Umbilical cord (tissue), 2 donors: ENCODE results near the gene NCAM1. TPM values are rescaled to one million over a fixed set of nuclear protein-coding genes. Genes with fewer than 3 reads are reported as not detected.

ENCODE experiments used
- DNase-seq: peaks from one replicate; pipeline ENCODE4 v3.0.0-alpha.2; 2015; ENCODE audit warnings: low spot score
- total RNA-seq: library from RNA; depleted of rRNA; stranded (reverse); fragments of >200 nt; gene quantifications from one replicate; pipeline ENCODE4 v1.2.3, GENCODE V29; 2014; ENCODE audit warnings: low replicate concordance; ENCODE audit not compliant: insufficient read depth

NCAM1 gene
- total RNA-seq, 1 donor from 2014 or later: 3.4 TPM

DNA sequence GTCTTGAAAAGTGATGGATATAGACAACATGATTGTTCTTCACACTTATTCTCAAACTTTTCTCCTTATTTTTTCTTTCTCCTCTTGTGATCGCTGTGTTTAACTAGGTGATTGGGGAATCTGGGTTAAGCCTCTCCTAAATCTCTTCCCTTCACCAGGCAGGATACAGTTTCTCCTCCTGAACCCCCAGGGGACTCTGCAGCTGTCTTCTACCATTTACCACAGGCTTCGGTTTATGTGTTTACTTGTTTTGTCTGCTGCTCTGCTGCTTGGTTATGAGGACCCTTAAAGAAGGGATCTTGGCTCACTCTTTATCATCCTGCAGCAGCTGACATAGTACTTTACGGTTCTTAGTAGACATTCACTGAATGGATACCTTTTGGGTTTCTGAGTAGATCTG is 124.2 kb downstream of the NCAM1 start:
- no peak for DNase-seq

DNA sequence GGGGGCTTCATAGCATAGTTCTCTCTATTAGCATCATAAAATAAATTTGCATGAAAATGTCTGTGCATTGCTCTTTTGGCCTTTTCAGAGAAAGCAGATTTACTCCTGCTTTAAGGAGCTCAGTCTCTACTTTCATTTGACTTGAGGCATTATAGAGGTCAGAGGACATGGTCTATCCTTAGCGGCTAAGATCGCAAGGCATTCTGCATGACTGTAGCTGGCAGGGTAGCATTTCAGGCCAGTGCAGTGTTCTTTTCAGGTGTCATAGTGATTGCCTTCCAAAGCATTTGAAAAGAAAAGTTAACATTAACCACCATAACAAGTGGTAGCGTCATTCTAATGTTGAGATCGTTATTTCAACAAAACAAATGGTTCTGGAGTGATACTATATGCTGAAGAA is 126.5 kb downstream of the NCAM1 start:
- no peak for DNase-seq

DNA sequence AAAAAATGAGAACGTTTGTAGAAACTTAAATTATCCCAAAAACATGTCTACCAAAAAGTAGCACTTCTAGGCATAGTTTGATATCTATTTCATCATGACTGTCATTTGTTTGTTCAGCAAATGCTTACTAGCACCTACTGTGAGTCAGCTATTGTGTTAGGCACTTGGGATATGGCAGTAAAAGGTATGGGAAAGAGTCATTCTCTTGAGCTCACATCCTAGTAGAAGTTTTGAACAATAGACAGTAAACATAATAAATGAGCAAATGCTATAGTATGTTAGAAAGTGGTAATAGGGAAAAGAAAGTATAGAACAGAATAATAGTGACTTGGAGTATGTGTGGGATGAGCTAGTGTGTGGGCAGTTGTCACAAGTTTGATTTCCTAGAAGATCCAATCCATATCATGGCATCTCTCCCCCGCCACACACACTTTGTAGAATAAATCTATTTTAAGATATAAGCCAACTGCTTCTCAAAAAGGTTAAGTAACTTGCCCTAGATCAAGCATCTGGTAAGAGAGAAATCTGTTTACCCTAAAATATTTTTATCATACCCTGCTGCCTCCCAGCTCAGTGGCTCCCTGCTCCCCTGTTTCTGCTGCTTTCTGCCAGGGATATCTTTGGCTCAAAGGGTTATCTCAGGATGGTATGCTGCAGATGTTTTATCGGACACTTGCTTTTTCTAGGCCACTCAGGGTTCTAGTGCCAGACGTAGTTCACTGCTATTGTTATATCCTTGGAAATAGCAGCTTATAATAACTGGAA is 129.7 kb downstream of the NCAM1 start:
- DNase-seq: peak; percentile 17

DNA sequence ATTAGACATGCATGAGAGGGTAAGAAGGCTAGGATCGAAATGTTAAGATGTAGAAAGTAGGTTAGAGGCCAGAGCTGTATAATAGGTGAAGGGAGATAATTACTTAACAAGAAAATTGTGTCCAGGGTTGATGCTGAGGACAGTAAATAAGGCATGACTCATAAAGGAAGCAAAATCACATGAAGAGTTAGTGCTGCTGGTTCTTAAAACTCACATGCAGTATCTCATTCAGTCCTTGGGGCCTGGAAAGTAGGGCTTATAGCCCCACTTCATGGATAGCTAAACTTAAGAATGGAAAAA is 130.2 kb downstream of the NCAM1 start:
- peak; percentile 38 for DNase-seq

DNA sequence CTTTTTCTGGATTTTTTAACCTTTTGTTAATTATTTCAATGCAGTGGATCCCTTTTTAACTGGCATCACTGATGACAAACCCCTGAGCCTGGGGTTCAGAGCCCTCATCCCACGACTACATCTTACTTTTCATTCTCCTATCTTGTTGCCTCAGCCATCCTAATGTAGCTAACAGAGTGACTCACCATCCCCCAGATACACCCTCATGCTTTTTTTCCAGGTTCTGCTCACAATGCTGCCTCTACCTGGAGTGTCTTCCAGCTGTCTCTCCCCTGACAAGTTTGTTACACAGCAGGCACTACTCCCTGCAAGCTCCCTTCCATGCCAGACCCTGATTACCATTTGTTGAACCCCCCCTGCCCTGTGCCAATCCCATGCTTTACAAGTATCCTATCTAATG is 135.4 kb downstream of the NCAM1 start:
- DNase-seq: no peak

DNA sequence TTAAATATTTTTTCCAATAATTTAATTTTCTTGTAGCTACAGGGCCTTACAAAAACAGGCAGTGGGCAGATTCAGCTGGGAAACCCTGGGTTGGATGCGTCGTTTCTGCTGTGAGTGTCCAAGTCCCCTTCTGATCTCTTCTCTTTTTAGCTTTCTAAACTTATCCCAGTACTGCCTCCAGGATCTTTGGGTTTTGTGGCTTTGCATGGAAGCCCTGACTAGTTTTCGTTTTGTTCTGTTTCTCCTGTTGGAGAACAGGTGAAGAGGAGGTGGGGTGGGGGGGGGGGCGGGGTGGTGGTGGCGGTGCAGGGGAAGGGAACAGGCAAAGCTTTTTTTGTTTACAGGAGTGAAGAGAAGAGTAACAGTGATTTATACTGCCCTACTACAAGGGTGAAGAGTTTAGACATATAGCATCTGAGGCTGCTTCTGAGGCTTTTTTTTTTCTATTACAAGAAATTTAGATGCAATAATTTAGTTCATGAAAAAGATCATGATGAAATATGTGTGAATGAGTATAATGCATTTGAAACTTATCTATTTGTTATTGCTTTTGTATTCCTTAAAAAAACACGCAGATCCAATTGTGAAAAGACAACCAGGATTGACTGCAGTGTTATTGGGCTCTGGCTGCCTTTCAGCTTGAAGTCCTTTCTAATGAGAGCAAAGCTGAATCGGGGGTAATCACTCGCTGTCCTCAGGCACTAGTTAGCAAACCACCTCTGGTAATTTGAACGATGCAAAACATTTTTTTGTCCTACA is 142.9 kb downstream of the NCAM1 start:
- no peak for DNase-seq

DNA sequence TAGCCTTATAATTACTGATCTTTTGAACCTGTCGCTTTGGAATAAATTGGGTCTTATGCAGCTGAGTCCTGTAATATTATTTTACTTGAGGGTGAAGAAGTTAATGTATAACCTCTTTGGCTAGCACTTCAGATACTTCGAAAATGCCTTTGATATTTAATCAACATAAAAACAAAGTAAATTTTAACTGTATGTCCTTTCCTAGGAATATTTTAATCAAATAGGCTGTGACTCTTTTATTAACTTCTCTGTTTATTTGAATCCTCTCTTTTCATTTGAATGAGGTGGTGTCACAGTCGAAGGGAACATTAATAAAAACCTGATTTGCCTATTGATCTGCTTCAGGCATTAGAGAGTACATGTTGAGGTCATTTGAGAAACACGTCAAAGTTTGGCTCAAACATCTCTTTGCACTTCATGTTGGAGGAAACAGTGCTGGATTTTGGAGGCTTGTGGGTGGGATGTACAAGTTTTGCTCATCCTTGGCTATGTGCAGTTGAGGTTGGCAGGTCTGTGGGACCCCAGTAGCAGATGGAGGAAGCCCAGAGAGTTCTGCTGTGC is 143.6 kb downstream of the NCAM1 start:
- no peak for DNase-seq

DNA sequence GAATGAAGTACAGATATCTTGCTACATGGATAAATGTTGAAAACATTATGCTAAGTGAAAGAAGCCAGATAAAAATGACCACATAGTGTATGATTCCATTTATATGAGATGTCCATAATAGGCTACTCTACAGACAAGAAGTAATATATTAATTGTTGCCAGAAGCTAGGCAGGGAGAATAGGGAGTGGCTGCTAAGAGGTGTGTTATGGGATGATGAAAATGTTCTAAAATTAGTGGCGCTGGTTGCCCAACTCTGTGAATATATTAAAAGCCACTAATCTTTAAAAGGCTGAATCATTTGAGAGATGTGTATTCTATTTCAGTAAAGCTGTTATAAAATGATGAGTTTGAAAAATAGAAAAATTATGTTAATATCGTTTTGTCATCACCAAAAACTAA is 144.4 kb downstream of the NCAM1 start:
- no peak for DNase-seq

DNA sequence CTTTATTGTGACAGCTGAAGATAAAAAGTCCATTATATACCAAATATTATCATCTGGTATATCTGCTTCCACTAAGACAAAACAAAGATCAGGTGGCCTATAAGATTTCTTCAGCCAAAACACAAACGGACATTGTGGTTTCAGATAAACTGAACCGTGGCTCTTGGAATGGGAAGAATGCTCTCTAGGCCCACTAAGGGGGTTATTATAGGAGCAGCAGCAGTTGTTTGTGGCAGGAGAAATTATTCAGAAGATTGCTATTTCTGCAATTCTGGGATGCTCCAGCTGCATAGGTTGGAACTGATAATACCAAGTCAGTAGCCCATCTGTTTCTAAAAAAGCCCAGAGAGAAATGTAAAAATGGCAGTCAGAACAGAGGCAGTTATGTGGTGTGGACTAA is 145.3 kb downstream of the NCAM1 start:
- DNase-seq: no peak

DNA sequence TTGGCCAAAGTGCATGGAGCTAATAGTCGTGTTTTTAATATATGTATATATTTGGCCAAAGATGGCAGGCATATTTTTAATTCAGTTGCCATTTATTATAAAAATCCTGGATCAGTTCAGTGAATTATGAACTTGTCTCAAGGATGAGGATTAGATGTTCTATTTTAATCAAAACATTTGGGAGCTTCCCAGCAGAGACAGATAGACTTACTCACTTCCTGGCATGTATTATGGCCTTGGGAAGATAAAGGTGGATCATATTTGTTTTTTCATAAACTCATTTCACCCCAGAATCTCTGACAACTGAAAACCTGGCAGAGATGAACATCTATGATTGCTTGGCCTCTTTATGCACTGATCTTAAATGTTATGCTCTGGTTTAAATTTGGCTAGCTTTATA is 148.8 kb downstream of the NCAM1 start:
- no peak for DNase-seq

DNA sequence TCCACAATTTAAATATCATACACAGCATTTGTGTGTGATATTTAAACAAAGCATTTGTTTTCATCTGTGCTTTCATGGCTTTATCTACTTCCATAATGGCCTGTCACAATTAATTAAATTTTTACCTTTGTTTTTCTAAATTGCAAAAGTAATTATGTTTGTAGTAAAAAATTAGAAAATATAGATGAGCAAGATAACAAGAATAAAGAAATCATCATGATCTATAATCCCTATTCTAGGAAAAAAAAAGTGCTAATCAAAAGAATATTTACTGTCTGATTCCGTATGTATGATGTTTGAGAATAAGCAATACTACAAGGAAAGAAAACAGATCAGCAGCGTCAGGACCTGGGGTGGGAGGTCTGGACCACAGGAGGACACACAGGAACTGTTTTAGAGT is 149.9 kb downstream of the NCAM1 start:
- no peak for DNase-seq

DNA sequence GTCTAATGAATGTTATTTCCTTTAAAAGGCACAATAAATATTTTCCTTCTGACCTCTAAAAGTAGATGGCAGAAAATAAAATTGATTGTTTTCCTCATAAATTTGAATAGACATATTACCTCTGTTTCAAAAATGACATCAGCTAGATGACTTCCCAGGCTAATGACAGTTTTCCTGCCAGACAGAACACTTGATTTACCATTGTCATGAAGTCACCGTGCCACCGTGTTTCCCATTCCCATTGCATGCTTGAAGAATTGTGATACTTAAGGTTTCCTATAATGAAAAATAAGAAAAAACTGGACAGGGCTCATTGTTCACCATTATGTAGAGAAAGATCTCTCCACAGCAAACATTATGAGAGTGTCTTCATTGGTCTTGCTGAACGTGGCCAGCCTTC is 151.1 kb downstream of the NCAM1 start:
- no peak for DNase-seq

DNA sequence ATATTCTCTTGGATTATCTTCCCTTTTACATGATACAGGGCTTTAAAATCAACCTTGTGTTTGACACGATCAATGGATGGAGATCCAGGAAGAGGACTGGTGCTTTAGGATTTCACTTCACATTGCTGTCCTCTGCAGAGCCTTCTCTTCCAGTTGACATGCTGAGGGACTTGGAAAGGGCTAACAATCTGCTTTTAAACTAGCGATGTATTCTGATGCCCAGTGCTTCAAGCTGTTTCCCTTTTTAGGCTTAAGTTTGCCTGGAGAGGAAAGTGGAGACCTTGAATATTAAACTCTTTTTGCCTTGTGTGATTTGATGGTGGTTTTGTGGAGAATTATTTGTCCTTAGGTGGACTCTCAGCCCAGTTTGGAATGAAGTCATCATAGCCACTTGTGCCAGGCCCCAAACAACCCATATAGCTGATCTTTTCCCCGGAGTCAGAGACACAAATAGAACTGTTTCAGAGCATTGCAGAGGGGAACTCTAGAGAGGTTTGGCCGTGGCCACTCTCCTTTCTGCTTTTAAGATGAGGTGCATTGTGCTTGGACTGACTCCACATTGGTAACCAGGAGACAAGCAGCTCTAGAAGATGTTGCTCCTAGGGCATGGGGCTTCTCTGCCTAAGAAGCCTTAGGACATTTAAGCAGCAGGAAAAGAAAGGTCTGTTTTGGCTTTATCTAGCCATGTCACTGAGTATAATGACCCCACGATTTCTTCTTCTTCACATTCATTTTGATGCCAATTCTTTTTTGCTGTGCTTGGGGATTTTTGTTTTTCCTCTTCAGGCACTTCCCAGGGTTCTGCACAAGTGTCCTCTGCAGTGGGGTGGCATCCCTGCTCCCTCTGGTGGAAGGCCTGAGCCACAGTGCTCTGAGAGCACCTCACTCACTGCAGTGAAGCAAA is 152.8 kb downstream of the NCAM1 start:
- peak; percentile 74 for DNase-seq

DNA sequence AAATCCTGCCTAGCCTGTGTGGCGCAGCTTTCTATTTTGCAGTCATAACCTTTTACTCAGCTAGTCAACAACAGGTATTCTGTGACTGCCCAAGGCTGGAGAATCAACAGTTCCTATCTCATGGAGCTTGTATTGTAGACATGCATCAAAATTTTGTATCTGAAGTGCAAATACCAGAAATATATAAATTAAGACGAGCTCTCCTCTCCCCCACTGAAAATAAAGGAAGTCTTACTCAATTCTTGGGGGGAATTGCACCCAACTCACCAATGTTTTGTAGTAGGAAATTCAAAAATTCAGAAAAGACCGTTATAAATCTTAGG is 153.4 kb downstream of the NCAM1 start:
- DNase-seq: no peak

DNA sequence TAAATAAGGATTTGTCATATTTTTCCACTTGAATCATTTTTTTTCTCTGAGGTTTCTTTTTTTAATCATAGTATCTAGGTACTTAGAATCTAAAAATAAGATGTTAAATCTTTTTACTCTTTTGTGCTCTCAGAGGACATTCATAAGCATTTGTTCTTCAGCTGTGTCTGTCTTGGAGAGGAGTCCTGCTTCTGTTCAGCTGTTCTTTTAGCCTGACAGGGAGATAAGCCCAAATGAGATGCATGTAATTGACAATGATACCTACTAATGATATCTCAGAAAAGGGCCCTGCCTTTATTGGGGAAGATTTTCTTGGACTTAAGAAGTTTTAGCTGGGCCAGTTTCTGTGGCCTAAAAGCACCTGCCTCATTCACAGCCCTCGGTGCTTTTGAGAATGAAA is 156.9 kb downstream of the NCAM1 start:
- DNase-seq: no peak

DNA sequence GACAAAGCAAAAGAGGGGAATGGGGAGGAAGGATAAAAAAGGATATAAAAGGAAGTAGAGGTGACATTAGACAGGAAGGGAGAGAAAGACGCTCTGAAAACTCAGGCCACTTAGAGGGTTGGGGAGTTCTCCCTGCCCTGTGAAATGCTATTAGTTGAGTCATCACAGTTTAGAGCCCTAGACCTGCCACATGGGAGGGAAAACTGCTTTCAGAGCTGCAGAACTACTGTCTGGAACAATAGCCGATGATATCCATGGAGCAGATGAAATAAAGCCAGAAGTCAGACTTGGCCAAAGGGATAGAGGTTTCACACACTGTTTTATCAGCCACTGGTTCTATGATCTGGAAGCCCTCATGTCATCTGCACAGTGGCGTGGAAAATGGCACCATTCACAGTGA is 157.9 kb downstream of the NCAM1 start:
- peak; percentile 42 for DNase-seq

DNA sequence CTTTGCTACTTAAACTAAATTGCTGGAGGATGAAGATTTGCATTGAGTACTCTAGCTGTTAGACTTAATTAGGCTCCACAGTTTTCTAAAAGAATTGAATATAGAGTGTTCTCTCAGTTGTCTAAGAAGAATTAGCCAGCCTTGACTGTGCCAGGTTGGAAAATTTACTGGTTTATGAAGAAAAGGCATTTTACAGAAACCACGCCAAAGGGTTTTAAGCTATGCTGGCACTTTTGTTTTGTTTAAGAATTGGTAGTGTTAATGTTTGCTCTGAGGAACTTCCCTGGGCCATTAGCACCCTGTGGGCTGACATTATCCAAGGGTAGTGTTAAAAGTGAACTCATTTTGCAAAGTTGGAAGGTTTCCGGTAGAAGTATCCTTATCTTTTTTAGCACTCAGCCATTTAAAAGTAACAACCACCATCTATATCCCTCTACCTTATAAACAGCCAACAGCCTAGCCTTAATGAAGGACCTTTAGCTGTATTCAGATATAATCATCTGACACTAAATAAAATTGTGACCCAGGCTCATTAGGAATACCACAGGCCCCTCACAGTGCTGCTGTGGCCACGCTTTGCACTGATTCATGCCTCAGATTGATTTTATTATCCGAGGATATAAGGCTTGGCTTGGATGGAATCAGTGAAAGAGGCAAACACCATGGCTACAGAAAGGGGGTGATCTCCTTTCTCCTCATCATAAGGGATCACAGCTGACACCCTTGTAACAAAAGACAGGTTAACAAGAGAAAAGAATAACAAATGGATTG is 158.9 kb downstream of the NCAM1 start:
- DNase-seq: no peak

DNA sequence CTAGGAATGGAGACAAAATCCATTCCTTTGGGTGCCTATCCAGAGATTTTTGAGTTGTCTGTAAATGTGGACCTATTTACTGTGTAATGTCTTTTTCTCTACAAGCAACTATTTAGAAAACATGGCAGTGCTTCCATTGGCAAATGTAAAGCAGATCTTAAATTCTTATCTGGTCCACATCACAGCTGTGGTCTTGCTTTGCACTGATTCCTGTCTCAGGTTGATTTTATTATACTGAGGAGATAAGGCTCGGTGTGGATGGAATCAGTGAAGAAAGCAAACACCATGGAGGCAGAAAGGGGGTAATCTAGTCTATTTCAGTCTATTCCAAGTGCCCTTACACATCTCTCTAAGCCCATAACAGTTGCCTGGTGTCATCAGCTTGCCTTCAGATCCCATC is 160.5 kb downstream of the NCAM1 start:
- no peak for DNase-seq

DNA sequence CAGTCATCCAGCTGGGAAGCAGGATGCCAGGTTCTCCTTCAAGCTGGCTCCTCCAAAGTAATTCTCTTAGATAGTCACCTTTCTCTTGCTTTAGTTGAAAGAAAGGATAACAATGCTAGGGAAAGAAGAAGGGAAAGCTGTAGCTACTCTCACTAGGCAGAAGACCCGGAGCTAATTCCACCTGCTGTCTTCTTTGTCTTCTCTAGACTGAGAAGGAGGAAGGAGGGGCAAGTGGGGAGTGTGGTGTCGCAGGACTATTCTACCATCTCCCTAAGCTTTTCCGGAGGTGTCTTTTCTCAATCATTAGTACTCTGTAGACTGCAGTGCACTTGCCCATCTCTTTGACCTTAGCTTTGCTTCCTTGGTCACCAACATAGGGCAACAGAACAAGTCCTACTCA is 162.8 kb downstream of the NCAM1 start:
- DNase-seq: no peak

DNA sequence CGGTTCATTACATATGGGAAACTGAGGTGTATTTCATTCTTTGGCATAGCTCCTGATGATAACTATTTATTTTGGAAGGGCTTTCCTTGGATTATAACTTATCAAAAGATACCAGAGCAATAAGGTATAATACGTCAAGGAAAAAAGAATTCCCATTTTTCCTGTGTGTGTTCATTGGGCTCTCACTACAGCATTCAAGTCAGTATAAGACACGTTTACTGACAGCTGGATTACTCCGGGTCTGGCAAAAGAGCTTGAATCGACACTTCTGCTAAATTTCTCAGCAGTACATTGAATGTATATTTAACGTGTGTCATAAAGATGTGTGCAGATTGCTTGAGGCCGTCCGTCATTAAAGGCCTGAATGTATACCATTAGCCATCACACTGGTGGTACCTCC is 163.4 kb downstream of the NCAM1 start:
- DNase-seq: no peak

DNA sequence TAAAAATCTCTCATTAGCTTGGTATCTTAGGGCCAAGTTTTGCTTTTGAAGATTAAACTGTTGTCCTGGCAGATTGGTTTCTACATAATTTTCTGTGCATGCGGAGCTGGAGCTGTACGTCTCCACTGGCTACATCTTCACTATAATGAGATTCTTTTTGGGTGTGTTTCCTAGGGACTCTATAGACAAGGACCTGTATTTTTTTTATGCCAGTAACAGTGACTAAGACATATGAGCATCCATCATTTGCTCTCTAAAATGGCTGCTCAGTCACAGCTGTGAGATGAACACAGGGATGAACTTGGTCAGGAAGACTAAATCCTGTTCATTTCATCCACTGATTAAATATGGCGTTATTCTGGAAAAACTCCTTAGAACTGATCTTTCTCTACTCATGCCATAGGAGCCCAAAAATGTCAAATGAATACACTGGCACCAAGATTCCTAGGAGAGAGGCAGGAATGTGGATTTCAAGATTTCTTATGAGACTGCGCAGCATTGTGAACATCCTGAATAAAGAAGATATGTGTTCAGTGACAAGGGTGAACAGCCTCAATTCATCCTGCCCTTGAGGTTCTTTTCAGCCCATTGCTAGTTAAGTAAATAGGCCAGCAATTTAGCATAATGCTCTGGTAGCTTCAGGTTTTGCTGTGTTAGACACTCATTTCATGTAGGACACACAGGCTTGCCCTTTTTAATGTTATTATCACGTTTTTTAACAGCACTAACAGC is 168.2 kb downstream of the NCAM1 start:
- no peak for DNase-seq
